Occipital lobe (tissue), 2 donors: ENCODE results near the gene SENP3. TPM values are rescaled to one million over a fixed set of nuclear protein-coding genes. Genes with fewer than 3 reads are reported as not detected.

ENCODE experiments used
- DNase-seq: peaks from one replicate; lab custom pipeline; 2025; lab: John Stamatoyannopoulos, UW
- total RNA-seq: library from RNA; depleted of rRNA; stranded (reverse); fragments of >200 nt; gene quantifications from one replicate; pipeline ENCODE4 v1.2.3, GENCODE V29; 2014

The SENP3 gene
- total RNA-seq, result 84.8 TPM

GRCh38 chr17:7561589-7562207, at the start of gene SENP3:
Gene SENP3, plus strand, starts transcription at chr17:7561919. Its CDS starts 1,158 bp downstream, at chr17:7563077.
- DNase-seq, result peak; percentile 82

DNA sequence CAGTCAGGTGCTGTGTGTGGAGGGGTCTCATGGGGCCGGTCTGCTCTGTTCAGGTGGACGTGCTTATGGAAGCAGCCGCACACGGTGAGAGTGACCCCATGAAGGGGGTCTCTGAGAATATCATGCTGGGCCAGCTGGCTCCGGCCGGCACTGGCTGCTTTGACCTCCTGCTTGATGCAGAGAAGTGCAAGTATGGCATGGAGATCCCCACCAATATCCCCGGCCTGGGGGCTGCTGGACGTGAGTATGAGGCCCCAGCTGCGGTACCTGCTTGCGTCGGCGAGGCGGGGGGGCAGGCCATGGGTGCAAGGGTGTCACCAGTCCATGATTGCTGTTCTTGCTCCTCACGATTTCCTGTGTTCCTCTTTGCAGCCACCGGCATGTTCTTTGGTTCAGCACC, 49.6 kb upstream of the SENP3 start:
- DNase-seq, result no peak

DNA sequence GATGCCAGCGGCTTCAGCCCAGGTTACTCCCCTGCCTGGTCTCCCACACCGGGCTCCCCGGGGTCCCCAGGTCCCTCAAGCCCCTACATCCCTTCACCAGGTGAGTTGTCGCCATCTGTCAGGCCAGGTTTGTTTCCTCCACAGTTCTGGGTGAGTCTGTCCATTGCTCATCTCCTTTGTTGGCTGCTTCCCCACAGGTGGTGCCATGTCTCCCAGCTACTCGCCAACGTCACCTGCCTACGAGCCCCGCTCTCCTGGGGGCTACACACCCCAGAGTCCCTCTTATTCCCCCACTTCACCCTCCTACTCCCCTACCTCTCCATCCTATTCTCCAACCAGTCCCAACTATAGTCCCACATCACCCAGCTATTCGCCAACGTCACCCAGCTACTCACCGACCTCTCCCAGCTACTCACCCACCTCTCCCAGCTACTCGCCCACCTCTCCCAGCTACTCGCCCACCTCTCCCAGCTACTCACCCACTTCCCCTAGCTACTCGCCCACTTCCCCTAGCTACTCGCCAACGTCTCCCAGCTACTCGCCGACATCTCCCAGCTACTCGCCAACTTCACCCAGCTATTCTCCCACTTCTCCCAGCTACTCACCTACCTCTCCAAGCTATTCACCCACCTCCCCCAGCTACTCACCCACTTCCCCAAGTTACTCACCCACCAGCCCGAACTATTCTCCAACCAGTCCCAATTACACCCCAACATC, 48.7 kb upstream of the SENP3 start:
- no peak for DNase-seq

DNA sequence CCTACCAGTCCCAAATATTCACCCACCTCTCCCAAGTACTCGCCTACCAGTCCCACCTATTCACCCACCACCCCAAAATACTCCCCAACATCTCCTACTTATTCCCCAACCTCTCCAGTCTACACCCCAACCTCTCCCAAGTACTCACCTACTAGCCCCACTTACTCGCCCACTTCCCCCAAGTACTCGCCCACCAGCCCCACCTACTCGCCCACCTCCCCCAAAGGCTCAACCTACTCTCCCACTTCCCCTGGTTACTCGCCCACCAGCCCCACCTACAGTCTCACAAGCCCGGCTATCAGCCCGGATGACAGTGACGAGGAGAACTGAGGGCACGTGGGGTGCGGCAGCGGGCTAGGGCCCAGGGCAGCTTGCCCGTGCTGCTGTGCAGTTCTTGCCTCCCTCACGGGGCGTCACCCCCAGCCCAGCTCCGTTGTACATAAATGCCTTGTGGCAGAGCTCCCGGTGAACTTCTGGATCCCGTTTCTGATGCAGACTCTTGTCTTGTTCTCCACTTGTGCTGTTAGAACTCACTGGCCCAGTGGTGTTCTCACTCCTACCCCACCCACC, 47.8 kb upstream of the SENP3 start:
- no peak for DNase-seq

DNA sequence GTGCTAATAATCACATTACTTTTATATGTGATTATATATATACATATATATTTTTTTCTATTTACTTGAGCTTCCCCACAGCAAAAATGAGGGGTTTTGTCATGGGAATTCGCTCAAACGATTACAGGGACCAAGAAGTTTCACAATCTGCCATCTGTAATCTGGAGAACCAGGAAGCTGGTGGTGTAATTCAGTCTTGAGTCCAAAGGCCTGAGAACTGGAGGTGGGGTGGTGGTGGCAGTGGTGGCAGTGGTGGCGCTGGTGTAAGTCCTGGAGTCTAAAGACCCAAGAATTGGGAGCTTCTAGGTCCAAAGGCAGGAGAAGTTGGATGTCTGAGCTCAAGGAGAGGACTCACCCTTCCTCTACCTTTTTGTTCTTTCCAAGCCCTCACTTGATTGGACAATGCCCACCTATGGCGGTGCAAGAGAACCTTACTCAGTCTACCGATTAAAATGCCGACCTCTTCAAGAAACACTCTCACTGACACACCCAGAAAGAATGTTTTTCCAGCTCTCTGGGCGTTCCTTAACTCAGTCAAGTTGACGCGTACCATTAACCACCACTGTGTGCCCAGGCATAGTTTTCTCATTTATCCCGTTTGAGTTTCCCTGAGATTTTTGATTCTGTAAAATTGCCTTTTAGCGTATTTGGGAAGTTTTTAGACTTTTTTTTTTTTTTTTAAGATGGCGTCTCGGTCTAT, 45.7 kb upstream of the SENP3 start:
- DNase-seq, result no peak

DNA sequence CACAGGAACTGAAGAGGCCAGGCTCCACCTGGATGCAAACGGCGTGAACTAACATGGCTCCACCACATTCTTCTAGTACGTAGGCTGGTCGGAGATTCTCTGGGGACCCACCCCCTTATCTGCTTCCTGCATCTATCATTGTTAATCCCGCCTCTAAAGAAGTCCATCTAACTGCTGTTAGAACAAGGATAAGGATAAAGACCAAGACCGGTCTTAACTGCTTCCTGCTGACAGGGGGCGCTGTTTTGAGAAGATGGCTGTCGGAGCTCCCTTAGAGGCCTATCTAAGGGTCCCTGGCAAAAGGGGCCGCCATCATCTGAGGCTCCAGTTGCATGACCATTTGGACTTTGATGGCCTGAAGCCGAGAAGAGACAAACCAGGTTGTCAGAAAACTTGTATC, 38.7 kb upstream of the SENP3 start:
- DNase-seq, result no peak

DNA sequence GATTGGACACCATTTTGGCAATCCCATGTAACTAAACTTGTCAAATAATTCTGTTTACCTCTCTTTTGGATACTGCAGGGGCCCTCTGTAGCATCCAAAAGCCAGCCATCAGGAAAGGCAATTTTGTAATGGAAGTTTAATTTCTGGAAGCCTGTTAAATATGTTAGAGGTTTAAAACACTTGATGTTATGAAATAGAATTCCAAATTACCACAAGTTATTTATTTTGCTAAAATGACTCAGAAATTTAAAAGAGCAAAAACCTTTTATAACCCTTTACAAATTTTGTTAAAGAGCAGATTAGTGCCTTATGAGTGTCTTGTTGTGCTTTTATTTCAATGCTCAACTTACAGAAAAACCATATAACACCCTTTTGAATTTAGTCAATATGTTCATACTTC, 32.9 kb upstream of the SENP3 start:
- no peak for DNase-seq

GRCh38 chr17:7530023-7530900, 31.5 kb upstream of the SENP3 start:
- DNase-seq, result no peak

- no peak for DNase-seq
These were observed 23.7 kb upstream of the SENP3 start for GRCh38 chr17:7538050-7538449.

DNA sequence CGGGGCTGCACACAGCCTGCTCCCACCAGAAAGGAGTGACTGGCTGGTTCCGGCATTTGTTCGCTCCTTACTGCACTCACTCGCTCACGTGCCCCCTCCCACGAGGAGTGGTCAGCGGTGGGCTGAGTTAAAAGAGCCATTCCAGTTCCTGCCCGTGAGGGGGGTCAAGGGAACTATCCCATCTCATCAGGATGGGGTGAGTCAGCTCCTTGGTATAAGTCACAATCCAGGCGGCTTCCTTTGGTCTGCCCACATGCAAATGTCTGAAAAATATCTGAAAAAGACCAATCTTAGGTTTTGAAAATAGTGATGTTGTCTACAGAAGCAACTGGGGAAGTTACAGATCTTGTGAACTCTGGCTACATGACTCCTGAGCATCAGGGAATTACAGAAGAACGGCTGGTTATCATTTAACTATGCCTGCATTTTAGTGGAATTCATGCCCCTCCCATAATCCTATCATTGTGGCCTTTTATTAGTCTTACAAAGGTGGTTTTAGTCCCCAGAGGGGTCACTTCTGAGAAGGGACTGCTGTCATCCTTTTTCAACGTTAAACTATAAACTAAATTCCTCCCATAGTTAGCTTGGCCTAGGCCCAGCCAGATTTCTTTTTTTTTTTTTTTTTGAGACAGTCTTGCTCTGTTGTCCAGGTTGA, 22.7 kb upstream of the SENP3 start:
- DNase-seq, result no peak

GRCh38 chr17:7541074-7541621, 20.6 kb upstream of the SENP3 start:
- no peak for DNase-seq

DNA sequence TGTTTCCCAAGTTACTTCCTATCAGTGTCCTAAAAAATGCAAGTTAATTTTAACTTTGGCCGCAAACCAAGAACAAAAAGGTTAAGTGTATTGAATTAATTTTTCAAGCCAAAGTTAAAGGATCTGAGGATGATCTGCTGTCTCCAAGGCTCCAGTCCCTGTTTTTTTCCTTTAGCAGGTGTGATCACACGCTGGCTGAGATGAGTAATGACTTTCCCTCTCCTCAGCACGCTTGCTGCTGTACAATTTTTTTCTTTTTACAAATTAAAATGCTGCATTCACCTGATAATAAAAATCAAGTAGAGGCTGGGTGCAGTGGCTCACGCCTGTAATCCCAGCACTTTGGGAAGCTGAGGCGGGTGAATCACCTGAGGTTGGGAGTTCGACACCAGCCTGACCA, 16.8 kb upstream of the SENP3 start:
- DNase-seq, result no peak

DNA sequence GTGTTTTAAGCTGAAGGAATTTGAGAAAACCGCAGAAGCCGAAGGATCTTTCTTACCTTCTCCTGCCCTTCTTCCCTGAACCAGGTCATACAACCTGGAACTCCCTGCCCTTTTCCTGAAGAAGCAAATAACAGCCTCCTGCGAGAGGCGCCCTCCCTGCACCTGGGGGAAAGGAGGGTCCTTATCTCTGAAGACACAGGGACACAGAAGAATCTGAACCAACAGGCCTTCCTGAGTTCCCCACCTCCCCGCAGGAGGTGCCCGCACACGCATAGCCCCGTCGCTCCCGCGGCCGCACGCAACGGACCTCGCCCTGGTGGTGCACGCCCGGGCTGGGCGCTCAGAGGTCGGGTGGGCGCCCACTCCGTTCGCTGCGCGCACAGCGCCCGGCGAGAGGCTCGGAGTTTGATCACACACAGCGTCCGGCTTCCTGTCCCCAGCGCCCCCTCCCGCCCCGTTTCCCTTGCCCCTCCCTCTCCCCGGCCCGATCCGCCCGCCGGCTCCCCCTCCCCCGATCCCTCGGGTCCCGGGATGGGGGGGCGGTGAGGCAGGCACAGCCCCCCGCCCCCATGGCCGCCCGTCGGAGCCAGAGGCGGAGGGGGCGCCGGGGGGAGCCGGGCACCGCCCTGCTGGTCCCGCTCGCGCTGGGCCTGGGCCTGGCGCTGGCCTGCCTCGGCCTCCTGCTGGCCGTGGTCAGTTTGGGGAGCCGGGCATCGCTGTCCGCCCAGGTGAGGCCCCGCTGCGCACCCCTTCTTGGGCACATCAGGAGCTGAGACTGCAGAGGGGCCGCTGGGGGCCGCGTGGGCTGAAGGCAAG, 12.9 kb upstream of the SENP3 start, which contains the start of gene TNFSF12:
TNFSF12 (plus strand) TSS at position 474 of the 816 bp plus-strand sequence; CDS start at position 570, 96 bp downstream.
- peak; percentile 21 for DNase-seq

DNA sequence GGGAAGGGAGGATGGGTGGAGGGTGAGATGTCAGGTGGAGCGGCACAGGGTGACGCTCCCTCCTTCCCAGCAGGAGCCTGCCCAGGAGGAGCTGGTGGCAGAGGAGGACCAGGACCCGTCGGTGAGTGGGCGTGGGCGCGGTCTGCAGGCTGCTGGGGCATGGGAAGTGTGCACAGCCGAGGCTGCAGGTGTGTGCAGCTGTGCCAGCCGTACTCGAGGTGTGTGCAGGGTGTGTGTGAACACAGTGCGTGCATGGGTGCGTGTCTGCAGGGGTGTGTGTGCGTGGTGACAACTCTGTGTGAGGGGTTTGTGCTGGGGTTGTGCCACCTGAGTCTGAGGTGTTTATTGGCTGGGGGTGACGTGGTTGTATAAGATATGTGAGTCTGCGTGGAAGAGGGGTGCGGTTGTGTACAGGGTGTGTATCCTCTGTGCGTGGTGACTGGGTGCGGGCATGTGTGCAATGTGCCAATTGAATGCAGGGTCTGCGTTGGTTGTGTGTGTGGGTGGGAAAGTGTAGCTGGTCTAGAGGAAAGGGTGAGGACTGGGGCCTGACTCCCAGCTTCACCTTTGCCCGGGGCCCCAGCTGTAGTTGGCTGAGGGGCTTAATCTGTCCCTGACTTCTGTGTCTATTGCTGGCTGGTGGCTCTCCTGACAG, 12.2 kb upstream of the SENP3 start:
- peak; percentile 17 for DNase-seq

- DNase-seq, result no peak
These were observed 11.4 kb upstream of the SENP3 start for GRCh38 chr17:7550344-7550743.

GRCh38 chr17:7551396-7551795, 10.3 kb upstream of the SENP3 start:
- no peak for DNase-seq

DNA sequence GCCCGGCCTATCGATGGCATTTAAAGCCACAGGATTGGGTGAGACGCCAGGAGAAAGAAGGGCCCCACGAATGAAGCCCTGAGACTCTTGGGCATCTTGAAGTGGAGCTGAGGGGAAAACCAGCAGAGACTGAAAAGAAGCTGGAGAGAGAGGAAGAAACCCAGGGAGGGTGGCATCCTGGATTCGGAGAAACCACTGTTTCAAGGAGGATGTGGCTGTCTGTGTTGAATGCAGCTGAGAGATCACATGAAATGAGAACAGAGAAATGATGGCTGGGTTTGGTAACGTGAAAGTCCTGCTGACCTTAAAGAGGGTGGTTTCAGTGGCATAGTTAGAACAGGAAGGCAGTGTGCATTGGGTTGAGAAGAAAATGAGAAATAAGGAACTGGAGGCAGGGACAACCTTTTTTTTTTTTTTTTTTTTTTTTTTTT, 9.1 kb upstream of the SENP3 start:
- no peak for DNase-seq

DNA sequence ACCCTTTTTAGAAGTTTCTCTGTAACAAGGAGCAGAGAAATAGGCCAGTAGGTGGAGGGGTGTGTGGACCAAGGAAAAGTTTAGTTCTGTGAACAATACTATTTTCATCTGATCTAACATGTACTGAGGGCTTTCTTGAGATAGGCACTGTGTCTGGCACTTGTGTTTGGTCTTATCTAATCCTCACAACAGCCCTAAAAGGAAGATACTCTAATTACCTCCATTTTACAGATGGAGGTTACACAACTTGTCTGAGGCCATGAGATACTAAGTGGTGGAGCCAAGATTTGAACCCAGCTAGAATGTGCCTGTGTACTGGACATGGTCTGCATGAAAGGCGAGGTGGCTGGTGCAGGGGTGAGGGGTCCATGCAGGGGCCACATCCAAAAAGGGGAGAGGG, 8.4 kb upstream of the SENP3 start:
- DNase-seq, result no peak
